Mucosa of descending colon (tissue), 3 donors: Measurements from ENCODE around the gene PTPRF. TPM values are rescaled to one million over a fixed set of nuclear protein-coding genes. Genes with fewer than 3 reads are reported as not detected.
A peak's percentile ranks its signal among the peaks of the same experiment; 100 is the strongest.

Experiments used
- ATAC-seq: fragments of 200-7000 bp; cut with Tn5 transposase; one replicate; pipeline ENCODE4 v1.9.1; 2020; ENCODE audit warnings: mild to moderate bottlenecking, moderate library complexity
- DNase-seq, 3 donors: peaks; one replicate each; pipeline ENCODE4 v3.0.0-alpha.2; 2020
- H3K36me3 ChIP-seq: fragments of 200-600 bp; one replicate; pipeline ENCODE4 v1.8.0; 2021; ENCODE audit warnings: low read depth, mild to moderate bottlenecking
- H3K4me1 ChIP-seq: fragments of 200-600 bp; one replicate; pipeline ENCODE4 v1.8.0; 2021; ENCODE audit warnings: low read depth, mild to moderate bottlenecking
- H3K4me3 ChIP-seq: fragments of 200-600 bp; one replicate; pipeline ENCODE4 v1.8.0; 2021; ENCODE audit warnings: mild to moderate bottlenecking
- H3K9me3 ChIP-seq: fragments of 200-600 bp; one replicate; pipeline ENCODE4 v1.8.0; 2021; ENCODE audit warnings: mild to moderate bottlenecking
- CTCF ChIP-seq: fragments of 200-600 bp; IDR thresholded peaks from one replicate; pipeline ENCODE4 v1.8.0; 2022; ENCODE audit warnings: antibody characterized with exemption, mild to moderate bottlenecking
- intact Hi-C, 2 donors: fragments of 100-400 bp; cut with DNase I in 1 of 2; cut with micrococcal nuclease in 1 of 2; formaldehyde crosslinking; loops; one replicate each; pipeline versions ENCODE4 v1.11.0 to v1.11.1; 2022; cut with DNase I, micrococcal nuclease
- total RNA-seq, 3 donors: library from RNA; stranded (reverse); fragmentation: NEBNext Ultra II Directional in 2 of 3; extraction: Animal tissue kit (Norgen Biotek cat#: 25700) in 2 of 3; gene quantifications; one replicate each; pipeline versions ENCODE4 v1.2.1 to v1.2.4, GENCODE V29; 2021 to 2023
- donor health status: DM: no; HTN: no; CAD: no; lungs with moderate emphysema.
- donor health status: DM: no; HTN: no; CAD: no.
- donor health status: DM: no; HTN: yes; CAD: no.

Gene PTPRF
- total RNA-seq, 3 donors from 2014 or later = 355 to 752 (median 384) TPM

GRCh38 chr1:43551396-43551888 is 20.8 kb downstream of the PTPRF start:
- no peaks in the 10 kb centered on the region for H3K36me3 ChIP-seq
- no peak for TF ChIP-seq CTCF
- peaks cover 56% of the 10 kb centered on the region for H3K4me1 ChIP-seq
- ATAC-seq (no peak), DNase-seq (no peak)
- no peak overlapping the region for H3K4me3 ChIP-seq
- intact Hi-C loops = no loop called here
- H3K9me3 ChIP-seq = no peaks in the 10 kb centered on the region

GRCh38 chr1:43552059-43552742 is 21.5 kb downstream of the PTPRF start:
- intact Hi-C loops = no loop called here
- no peak for TF ChIP-seq CTCF
- Histone ChIP-seq H3K4me3 (no peak overlapping the region), H3K9me3 (no peaks in the 10 kb centered on the region), H3K36me3 (no peaks in the 10 kb centered on the region), H3K4me1 (peaks cover 55% of the 10 kb centered on the region)
- ATAC-seq = no peak
- no peak for DNase-seq

- no peak for TF ChIP-seq CTCF
- peaks cover 50% of the 10 kb centered on the region for H3K4me1 ChIP-seq
These were observed 22.1 kb downstream of the PTPRF start for GRCh38 chr1:43552813-43553212.

GRCh38 chr1:43554444-43554992 is 23.8 kb downstream of the PTPRF start:
- DNase-seq = no peak
- H3K4me1 ChIP-seq = peaks cover 47% of the 10 kb centered on the region
- H3K4me3 ChIP-seq = no peak overlapping the region
- ATAC-seq = no peak
- intact Hi-C loops = no loop called here
- no peaks in the 10 kb centered on the region for H3K9me3 ChIP-seq
- no peaks in the 10 kb centered on the region for H3K36me3 ChIP-seq
- no peak for TF ChIP-seq CTCF

More at GRCh38 chr1:43552813-43553212, 22.1 kb downstream of the PTPRF start:
- no peak overlapping the region for H3K4me3 ChIP-seq
- no peaks in the 10 kb centered on the region for H3K36me3 ChIP-seq
- intact Hi-C loops = no loop called here
- peak; percentile 25 for ATAC-seq
- no peaks in the 10 kb centered on the region for H3K9me3 ChIP-seq
- DNase-seq = peak; percentile 77 to 83 (median 82)

GRCh38 chr1:43556782-43557181 is 26.1 kb downstream of the PTPRF start:
- Histone ChIP-seq H3K4me1 (peaks cover 27% of the 10 kb centered on the region), H3K36me3 (no peaks in the 10 kb centered on the region), H3K4me3 (no peak overlapping the region), H3K9me3 (no peaks in the 10 kb centered on the region)
- ATAC-seq (no peak), DNase-seq (no peak)
- intact Hi-C loops = no loop called here
- no peak for TF ChIP-seq CTCF
